LNCAP (cell line): ENCODE data around the gene SRGAP1.

Experiments
- CTCF ChIP-seq: fragments of 450-650 bp; IDR thresholded peaks from 2 replicates; pipeline ENCODE4 v1.5.1; 2017; ENCODE audit warnings: mild to moderate bottlenecking

Gene SRGAP1

GRCh38 chr12:63937378-63938316 is 93.1 kb downstream of the SRGAP1 start:
- no peak for TF ChIP-seq CTCF

- no peak for TF ChIP-seq CTCF
Observed at GRCh38 chr12:63940310-63941005, 96.0 kb downstream of the SRGAP1 start.

DNA sequence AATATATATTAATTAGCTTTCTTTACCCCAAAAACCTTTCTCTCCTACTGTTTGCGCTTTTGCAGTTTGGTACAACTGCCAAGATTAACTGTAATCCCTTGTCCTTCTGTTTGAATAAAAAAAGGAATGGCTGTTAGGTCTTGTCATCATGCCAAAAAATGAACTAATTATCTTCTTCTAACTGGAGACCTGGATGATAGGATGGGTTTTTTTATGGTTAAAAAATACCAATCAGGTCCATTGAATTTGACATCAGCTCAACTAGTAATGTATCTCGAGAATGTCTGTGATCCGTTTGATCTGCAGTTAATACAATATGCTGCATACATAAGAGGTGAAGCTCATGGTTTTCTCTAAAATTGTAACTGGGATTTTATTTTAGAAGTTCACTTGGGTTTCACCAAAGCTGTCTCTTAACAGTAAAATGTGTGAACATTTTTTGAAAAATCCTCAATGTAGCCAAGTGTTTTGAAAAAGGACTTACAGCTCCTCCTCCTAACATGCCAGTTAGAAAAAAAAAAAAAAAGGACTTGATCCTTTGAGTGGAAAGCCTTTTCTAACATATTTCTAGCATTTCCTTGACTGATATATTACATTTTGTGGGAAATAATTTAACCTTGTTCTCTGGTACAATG is 96.8 kb downstream of the SRGAP1 start:
- TF ChIP-seq CTCF, result no peak

DNA sequence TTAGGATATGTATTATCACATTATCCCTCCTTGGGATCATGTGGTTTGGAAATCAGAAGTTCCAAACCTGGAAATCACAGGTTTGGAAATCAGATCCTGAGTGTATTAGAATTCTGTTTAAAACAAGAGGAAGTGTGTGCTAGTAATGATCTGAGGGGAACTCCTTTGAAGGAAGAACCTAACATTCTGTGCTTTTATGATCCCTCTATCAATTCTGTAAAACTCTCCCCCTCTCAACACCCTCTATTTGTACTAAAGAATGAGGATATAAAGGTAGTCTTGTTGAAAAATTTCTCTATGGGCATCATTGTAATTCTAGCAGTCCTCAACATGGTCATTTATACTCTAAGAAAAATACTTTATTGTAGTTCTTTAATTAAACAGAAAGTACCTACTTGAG is 97.4 kb downstream of the SRGAP1 start:
- TF ChIP-seq CTCF, result no peak

GRCh38 chr12:63942464-63943241 is 98.2 kb downstream of the SRGAP1 start:
- no peak for TF ChIP-seq CTCF

DNA sequence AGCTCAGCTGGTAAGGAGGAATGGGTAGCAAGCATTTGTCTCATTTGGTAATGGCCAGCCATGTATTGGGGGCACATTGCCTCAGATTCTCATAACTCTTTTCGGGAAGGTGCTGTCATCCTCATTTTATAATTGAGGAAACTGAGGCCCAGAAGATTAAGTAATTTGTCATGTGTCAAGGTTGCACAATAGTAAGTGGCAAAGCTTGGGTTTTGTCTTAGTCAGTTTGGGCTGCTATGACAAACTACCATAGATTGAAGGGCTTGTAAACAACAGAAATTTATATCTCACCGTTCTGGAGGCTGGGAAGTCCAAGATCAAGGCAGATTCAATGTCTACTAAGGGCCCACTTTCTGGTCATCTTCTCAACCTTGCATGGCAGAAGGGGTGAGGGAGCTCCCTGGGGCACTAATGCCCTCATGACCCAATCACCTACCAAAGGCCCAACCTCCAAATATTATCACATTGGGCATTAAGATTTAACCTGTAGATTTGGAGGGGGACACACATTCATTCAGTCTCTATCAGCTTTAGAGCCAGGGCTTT is 99.6 kb downstream of the SRGAP1 start:
- no peak for TF ChIP-seq CTCF
